Stimulated activated CD4-positive, alpha-beta T cell treated with anti-CD3 and anti-CD28 coated beads, Interleukin-1b, Interleukin-23, amount 100 ng/mL, for 1 hour (primary cell): ENCODE measurements around the gene CLDN10.
"Not testable (repeated sequence)": the region's sequence is repeated elsewhere in the genome, so short reads cannot be mapped to it uniquely, and the experiment has no call there.

ENCODE experiments used
- DNase-seq, 2 donors: peaks; one replicate each; pipeline ENCODE4 v3.0.0-alpha.2; 2020; ENCODE audit warnings: low read depth in 2 of 2

CLDN10 gene

GRCh38 chr13:95541308-95541707 lies 11.2 kb upstream of the CLDN10 start:
- DNase-seq = no peak

- DNase-seq = no peak
Observed at GRCh38 chr13:95541911-95542474, 10.5 kb upstream of the CLDN10 start.

GRCh38 chr13:95544293-95544692 lies 8.2 kb upstream of the CLDN10 start:
- DNase-seq = no peak

GRCh38 chr13:95546919-95547318 lies 5.6 kb upstream of the CLDN10 start:
- no peak for DNase-seq

GRCh38 chr13:95547531-95548167 lies 4.9 kb upstream of the CLDN10 start:
- DNase-seq = no peak

GRCh38 chr13:95552208-95552538 lies 347 bp upstream of the CLDN10 start:
- DNase-seq = no peak

- DNase-seq = no peak
Observed at GRCh38 chr13:95553581-95554385, 1.3 kb downstream of the CLDN10 start.

- DNase-seq = no peak
Observed at GRCh38 chr13:95557013-95557412, 4.5 kb downstream of the CLDN10 start.

GRCh38 chr13:95559100-95559499 lies 6.6 kb downstream of the CLDN10 start:
- DNase-seq = no peak

GRCh38 chr13:95560387-95560786 lies 7.9 kb downstream of the CLDN10 start:
- DNase-seq = no peak

- DNase-seq = no peak
Observed at GRCh38 chr13:95564091-95564490, 11.6 kb downstream of the CLDN10 start.

GRCh38 chr13:95564733-95565291 lies 12.3 kb downstream of the CLDN10 start:
- no peak for DNase-seq

GRCh38 chr13:95565758-95566157 lies 13.2 kb downstream of the CLDN10 start:
- DNase-seq = not testable (repeated sequence)

- DNase-seq = no peak
Observed at GRCh38 chr13:95568131-95568530, 15.6 kb downstream of the CLDN10 start.

GRCh38 chr13:95570016-95570415 lies 17.5 kb downstream of the CLDN10 start:
- no peak for DNase-seq

- no peak for DNase-seq
Observed at GRCh38 chr13:95571941-95572340, 19.4 kb downstream of the CLDN10 start.

- DNase-seq = no peak
Observed at GRCh38 chr13:95573221-95573620, 20.7 kb downstream of the CLDN10 start.

GRCh38 chr13:95579303-95579702 lies 26.8 kb downstream of the CLDN10 start:
- DNase-seq = no peak

GRCh38 chr13:95585867-95586266 lies 33.3 kb downstream of the CLDN10 start:
- no peak for DNase-seq

GRCh38 chr13:95588134-95588533 lies 35.6 kb downstream of the CLDN10 start:
- DNase-seq = no peak

- no peak for DNase-seq
Observed at GRCh38 chr13:95588721-95589120, 36.2 kb downstream of the CLDN10 start.

GRCh38 chr13:95593462-95593861 lies 40.9 kb downstream of the CLDN10 start:
- no peak for DNase-seq

GRCh38 chr13:95596701-95597100 lies 44.2 kb downstream of the CLDN10 start:
- no peak for DNase-seq
